K562 (cell line): ENCODE results near the gene DIP2A. TPM values are rescaled to one million over a fixed set of nuclear protein-coding genes. Genes with fewer than 3 reads are reported as not detected.

Experiments used
- BCL6 ChIP-seq: fragments of 250-450 bp; sonication (Bioruptor Pico); IDR thresholded peaks from 2 replicates; pipeline ENCODE4 v1.4.0; 2020
- DDX20 ChIP-seq: fragments of 450-650 bp; IDR thresholded peaks from 2 replicates; pipeline ENCODE4 v1.6.1; 2016; ENCODE audit warnings: missing genetic modification characterization, low read depth, mild to moderate bottlenecking, missing compliant biosample characterization, moderate library complexity
- NEUROD1 ChIP-seq: fragments of 150-350 bp; IDR thresholded peaks from 2 replicates; pipeline ENCODE4 v1.6.1; 2014; ENCODE audit warnings: borderline replicate concordance, low read length, low read depth; ENCODE audit not compliant: partially characterized antibody
- ZBTB17 ChIP-seq: fragments of 450-650 bp; formaldehyde crosslinking; IDR thresholded peaks from 2 replicates; pipeline ENCODE4 v1.4.0; 2020; ENCODE audit warnings: mild to moderate bottlenecking
- ZNF253 ChIP-seq: fragments of 250-450 bp; sonication (Bioruptor Pico); conservative IDR thresholded peaks from 2 replicates; pipeline ENCODE4 v1.6.1; 2021; ENCODE audit warnings: mild to moderate bottlenecking
- ZNF717 ChIP-seq: fragments of 250-450 bp; sonication (Bioruptor Pico); IDR thresholded peaks from 2 replicates; pipeline ENCODE4 v1.5.0; 2021
- polyA plus RNA-seq, 8 experiments: library from polyadenylated mRNA; depleted of rRNA in 4 of 8; stranded (reverse) in 5 of 8; unstranded in 3 of 8; fragments of >200 nt; fragmentation: Nextera tagmentation in 2 of 8; fragmentation: Illumina TruSeq in 1 of 8; extraction: Ambion mirVana in 2 of 8; extraction: Trizol in 1 of 8; gene quantifications; 2 replicates each; pipeline versions ENCODE4 v1.2.1 to v1.2.3, GENCODE V29; 2011 to 2014; ENCODE audit warnings: inconsistent platforms in 1 of 8, missing spikeins in 1 of 8
- total RNA-seq, 7 experiments: library from RNA; depleted of rRNA in 6 of 7; stranded (reverse); fragments of >200 nt in 6 of 7; fragmentation: Illumina TruSeq in 2 of 7; extraction: Trizol in 2 of 7; gene quantifications; 2 replicates each; pipeline versions ENCODE4 v1.2.1 to v1.2.3, GENCODE V29; 2011 to 2021; ENCODE audit warnings: low replicate concordance in 1 of 7
- TF ChIP-seq, protein P1 (sequence below): fragments of 200-600 bp; sonication (generic); IDR thresholded peaks from one replicate; pipeline ENCODE4 v1.6.1; 2012; ENCODE audit warnings: mild to moderate bottlenecking, low read depth, low read length, inconsistent platforms
- TF ChIP-seq, protein P2 (sequence below): fragments of 450-650 bp; formaldehyde crosslinking; conservative IDR thresholded peaks from 2 replicates; pipeline ENCODE4 v1.4.0; 2022; ENCODE audit warnings: mild to moderate bottlenecking, missing genetic modification characterization
- TF ChIP-seq, protein P3 (sequence below): fragments of 250-450 bp; sonication (Bioruptor Pico); IDR thresholded peaks from 2 replicates; pipeline ENCODE4 v1.5.1; 2021; ENCODE audit warnings: mild to moderate bottlenecking
- TF ChIP-seq, protein P4 (sequence below): fragments of 250-450 bp; sonication (Bioruptor Pico); IDR thresholded peaks from 2 replicates; pipeline ENCODE4 v1.9.0; 2021; ENCODE audit warnings: mild to moderate bottlenecking, inconsistent platforms

Gene DIP2A
- total and polyA plus RNA-seq, 9 of the 15 experiments (the other 6 are each of a cell fraction or from before 2014, with no cell fraction given) = 4.3 to 34.5 (median 20.3) TPM

DNA sequence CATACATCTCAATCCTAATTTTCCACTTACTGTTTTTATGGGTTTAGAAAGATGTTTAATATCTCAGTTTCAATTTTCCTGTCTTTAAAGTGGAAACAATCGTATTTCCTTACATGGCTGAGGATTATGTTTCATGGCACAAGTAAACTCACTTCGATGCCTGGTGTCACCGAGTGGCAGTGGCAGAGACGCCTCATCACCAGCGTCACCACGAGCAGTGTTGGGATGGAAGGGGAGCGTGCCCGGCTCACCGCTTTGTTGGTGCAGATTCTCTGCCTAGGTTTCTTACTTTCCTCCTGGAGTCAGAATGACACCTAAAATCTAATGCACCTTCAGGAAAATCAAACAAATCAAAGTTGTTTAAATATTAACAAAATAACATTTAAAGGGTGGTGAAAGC lies 48.2 kb upstream of the DIP2A start (continued):
- TF ChIP-seq, protein P1, sequence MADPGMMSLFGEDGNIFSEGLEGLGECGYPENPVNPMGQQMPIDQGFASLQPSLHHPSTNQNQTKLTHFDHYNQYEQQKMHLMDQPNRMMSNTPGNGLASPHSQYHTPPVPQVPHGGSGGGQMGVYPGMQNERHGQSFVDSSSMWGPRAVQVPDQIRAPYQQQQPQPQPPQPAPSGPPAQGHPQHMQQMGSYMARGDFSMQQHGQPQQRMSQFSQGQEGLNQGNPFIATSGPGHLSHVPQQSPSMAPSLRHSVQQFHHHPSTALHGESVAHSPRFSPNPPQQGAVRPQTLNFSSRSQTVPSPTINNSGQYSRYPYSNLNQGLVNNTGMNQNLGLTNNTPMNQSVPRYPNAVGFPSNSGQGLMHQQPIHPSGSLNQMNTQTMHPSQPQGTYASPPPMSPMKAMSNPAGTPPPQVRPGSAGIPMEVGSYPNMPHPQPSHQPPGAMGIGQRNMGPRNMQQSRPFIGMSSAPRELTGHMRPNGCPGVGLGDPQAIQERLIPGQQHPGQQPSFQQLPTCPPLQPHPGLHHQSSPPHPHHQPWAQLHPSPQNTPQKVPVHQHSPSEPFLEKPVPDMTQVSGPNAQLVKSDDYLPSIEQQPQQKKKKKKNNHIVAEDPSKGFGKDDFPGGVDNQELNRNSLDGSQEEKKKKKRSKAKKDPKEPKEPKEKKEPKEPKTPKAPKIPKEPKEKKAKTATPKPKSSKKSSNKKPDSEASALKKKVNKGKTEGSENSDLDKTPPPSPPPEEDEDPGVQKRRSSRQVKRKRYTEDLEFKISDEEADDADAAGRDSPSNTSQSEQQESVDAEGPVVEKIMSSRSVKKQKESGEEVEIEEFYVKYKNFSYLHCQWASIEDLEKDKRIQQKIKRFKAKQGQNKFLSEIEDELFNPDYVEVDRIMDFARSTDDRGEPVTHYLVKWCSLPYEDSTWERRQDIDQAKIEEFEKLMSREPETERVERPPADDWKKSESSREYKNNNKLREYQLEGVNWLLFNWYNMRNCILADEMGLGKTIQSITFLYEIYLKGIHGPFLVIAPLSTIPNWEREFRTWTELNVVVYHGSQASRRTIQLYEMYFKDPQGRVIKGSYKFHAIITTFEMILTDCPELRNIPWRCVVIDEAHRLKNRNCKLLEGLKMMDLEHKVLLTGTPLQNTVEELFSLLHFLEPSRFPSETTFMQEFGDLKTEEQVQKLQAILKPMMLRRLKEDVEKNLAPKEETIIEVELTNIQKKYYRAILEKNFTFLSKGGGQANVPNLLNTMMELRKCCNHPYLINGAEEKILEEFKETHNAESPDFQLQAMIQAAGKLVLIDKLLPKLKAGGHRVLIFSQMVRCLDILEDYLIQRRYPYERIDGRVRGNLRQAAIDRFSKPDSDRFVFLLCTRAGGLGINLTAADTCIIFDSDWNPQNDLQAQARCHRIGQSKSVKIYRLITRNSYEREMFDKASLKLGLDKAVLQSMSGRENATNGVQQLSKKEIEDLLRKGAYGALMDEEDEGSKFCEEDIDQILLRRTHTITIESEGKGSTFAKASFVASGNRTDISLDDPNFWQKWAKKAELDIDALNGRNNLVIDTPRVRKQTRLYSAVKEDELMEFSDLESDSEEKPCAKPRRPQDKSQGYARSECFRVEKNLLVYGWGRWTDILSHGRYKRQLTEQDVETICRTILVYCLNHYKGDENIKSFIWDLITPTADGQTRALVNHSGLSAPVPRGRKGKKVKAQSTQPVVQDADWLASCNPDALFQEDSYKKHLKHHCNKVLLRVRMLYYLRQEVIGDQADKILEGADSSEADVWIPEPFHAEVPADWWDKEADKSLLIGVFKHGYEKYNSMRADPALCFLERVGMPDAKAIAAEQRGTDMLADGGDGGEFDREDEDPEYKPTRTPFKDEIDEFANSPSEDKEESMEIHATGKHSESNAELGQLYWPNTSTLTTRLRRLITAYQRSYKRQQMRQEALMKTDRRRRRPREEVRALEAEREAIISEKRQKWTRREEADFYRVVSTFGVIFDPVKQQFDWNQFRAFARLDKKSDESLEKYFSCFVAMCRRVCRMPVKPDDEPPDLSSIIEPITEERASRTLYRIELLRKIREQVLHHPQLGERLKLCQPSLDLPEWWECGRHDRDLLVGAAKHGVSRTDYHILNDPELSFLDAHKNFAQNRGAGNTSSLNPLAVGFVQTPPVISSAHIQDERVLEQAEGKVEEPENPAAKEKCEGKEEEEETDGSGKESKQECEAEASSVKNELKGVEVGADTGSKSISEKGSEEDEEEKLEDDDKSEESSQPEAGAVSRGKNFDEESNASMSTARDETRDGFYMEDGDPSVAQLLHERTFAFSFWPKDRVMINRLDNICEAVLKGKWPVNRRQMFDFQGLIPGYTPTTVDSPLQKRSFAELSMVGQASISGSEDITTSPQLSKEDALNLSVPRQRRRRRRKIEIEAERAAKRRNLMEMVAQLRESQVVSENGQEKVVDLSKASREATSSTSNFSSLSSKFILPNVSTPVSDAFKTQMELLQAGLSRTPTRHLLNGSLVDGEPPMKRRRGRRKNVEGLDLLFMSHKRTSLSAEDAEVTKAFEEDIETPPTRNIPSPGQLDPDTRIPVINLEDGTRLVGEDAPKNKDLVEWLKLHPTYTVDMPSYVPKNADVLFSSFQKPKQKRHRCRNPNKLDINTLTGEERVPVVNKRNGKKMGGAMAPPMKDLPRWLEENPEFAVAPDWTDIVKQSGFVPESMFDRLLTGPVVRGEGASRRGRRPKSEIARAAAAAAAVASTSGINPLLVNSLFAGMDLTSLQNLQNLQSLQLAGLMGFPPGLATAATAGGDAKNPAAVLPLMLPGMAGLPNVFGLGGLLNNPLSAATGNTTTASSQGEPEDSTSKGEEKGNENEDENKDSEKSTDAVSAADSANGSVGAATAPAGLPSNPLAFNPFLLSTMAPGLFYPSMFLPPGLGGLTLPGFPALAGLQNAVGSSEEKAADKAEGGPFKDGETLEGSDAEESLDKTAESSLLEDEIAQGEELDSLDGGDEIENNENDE = no peak
- TF ChIP-seq NEUROD1 = no peak
- TF ChIP-seq, protein P2, sequence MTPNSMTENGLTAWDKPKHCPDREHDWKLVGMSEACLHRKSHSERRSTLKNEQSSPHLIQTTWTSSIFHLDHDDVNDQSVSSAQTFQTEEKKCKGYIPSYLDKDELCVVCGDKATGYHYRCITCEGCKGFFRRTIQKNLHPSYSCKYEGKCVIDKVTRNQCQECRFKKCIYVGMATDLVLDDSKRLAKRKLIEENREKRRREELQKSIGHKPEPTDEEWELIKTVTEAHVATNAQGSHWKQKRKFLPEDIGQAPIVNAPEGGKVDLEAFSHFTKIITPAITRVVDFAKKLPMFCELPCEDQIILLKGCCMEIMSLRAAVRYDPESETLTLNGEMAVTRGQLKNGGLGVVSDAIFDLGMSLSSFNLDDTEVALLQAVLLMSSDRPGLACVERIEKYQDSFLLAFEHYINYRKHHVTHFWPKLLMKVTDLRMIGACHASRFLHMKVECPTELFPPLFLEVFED (CRISPR knock-in tag) = no peak
- TF ChIP-seq, protein P3, sequence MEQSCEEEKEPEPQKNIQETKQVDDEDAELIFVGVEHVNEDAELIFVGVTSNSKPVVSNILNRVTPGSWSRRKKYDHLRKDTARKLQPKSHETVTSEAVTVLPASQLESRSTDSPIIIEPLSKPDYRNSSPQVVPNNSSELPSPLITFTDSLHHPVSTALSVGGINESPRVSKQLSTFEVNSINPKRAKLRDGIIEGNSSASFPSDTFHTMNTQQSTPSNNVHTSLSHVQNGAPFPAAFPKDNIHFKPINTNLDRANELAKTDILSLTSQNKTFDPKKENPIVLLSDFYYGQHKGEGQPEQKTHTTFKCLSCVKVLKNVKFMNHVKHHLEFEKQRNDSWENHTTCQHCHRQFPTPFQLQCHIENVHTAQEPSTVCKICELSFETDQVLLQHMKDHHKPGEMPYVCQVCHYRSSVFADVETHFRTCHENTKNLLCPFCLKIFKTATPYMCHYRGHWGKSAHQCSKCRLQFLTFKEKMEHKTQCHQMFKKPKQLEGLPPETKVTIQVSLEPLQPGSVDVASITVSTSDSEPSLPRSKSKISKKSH (CRISPR knock-in tag) = no peak
- TF ChIP-seq, protein P4, sequence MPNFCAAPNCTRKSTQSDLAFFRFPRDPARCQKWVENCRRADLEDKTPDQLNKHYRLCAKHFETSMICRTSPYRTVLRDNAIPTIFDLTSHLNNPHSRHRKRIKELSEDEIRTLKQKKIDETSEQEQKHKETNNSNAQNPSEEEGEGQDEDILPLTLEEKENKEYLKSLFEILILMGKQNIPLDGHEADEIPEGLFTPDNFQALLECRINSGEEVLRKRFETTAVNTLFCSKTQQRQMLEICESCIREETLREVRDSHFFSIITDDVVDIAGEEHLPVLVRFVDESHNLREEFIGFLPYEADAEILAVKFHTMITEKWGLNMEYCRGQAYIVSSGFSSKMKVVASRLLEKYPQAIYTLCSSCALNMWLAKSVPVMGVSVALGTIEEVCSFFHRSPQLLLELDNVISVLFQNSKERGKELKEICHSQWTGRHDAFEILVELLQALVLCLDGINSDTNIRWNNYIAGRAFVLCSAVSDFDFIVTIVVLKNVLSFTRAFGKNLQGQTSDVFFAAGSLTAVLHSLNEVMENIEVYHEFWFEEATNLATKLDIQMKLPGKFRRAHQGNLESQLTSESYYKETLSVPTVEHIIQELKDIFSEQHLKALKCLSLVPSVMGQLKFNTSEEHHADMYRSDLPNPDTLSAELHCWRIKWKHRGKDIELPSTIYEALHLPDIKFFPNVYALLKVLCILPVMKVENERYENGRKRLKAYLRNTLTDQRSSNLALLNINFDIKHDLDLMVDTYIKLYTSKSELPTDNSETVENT (CRISPR knock-in tag) = no peak
- no peak for TF ChIP-seq ZNF253 (CRISPR knock-in tag)
- TF ChIP-seq BCL6 (CRISPR knock-in tag) = no peak
- no peak for TF ChIP-seq ZBTB17 (CRISPR knock-in tag)
- no peak for TF ChIP-seq ZNF717 (CRISPR knock-in tag)
- no peak for TF ChIP-seq DDX20
